HEK293 (cell line): Measurements from ENCODE around the gene TMPRSS6.

ENCODE experiments used
- SETDB1 ChIP-seq: IDR thresholded peaks from one replicate; pipeline ENCODE4 v1.6.1; 2017; ENCODE audit warnings: mild to moderate bottlenecking, low read length, moderate library complexity, mixed read lengths; ENCODE audit not compliant: insufficient read length
- ZNF561 ChIP-seq: fragments of 450-650 bp; IDR thresholded peaks from 2 replicates; pipeline ENCODE4 v1.5.1; 2018; ENCODE audit warnings: missing biosample characterization, missing genetic modification characterization, borderline replicate concordance

- TF ChIP-seq SETDB1 (no peak), ZNF561 (tag by site-specific recombination) (no peak)
These were observed 55.5 kb downstream of the TMPRSS6 start for GRCh38 chr22:37054056-37054395.
